Raji (cell line): ENCODE measurements around the gene TRMT10A.

Experiments used
- POLR2A ChIP-seq: IDR thresholded peaks from 2 replicates; pipeline ENCODE4 v1.6.1; 2011; ENCODE audit warnings: low read depth, low read length, control low read depth; ENCODE audit not compliant: insufficient read depth

The TRMT10A gene, protein sequence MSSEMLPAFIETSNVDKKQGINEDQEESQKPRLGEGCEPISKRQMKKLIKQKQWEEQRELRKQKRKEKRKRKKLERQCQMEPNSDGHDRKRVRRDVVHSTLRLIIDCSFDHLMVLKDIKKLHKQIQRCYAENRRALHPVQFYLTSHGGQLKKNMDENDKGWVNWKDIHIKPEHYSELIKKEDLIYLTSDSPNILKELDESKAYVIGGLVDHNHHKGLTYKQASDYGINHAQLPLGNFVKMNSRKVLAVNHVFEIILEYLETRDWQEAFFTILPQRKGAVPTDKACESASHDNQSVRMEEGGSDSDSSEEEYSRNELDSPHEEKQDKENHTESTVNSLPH

GRCh38 chr4:99563310-99564186 lies at the start of gene TRMT10A:
TSS of gene TRMT10A (minus strand) at chr4:99564039. CDS start at chr4:99559338, 4,701 bp downstream.
- peak; percentile 84 for TF ChIP-seq POLR2A

- no peak for TF ChIP-seq POLR2A
Measured at GRCh38 chr4:99612704-99613103, 48.9 kb upstream of the TRMT10A start.

DNA sequence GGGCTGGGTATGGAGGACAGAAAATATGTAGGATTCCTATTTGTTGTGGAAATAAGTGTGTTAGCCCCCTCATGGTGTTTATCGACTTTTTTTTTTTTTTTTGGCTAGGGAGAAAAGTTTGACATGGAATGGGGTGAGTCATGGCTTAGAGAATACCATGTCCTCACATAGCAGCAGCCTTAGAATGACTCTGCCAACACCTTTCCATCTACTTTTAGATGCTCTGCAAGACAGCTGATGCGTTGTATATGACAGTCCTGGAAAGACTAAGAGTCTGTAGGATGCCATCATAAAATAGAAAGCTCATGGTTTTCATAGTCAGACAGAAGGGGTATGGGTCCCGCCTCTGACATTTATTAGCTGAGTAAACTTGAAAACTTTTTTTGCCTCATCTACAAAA lies 48.4 kb upstream of the TRMT10A start:
- TF ChIP-seq POLR2A, result no peak

DNA sequence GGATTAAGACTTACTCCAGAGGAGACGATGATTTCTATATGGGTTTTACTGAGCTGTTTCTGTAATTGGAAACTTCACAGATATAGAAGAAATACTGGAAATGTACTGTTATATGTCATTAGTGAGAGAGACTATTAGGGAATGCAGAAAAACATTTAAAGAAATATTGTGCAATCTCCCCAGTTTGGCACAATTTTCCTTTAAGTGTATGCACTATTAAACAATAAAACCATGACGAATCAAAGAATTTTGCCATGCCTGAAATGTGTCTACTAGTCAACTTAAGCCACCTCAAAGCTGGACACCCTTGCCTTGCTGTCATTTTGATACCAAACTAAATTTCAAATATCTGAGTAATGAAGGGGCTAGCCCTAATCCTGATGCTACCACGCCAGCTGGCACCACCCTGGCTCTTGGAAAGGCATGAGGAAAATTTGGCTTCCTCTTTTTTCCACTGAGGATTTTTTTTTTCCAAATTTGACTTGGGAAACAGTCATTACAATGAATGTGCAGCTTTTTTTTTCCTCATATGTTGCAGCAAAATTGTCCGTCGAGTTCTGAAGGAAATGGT lies 46.9 kb upstream of the TRMT10A start:
- TF ChIP-seq POLR2A, result no peak

DNA sequence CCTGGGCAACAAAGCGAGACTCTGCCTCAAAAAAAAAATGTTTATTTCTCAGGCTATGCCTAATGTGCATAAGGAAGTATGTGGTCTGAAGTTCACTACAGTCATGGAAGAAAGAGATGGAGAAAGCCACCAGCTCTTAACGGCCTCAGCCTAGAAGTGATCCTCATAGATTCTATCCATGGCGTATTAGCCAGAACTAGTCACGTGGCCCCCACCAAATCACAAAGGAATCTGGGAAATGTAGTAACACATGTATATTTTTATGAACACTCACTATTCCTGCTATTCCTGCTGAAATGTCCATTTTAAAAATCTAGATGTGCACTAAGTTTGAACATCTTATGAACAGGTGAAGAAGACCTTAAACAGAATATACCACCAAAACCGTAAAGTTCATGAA lies 44.6 kb upstream of the TRMT10A start:
- TF ChIP-seq POLR2A, result no peak

DNA sequence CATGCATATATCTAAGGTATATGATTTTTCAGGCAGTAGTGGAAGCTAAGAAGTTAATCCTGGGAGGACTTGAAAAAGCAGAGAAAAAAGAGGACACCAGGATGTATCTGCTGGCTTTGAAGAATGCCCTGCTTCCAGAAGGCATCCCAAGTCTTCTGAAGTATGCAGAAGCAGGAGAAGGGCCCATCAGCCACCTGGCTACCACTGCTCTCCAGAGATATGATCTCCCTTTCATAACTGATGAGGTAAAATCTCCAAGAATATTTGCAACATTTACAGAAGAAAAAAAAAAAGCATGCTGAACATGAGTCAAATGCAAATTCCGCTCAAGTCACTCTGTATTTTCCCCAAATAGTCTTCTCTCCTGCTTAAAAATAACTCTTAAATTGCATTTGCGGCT lies 42.9 kb upstream of the TRMT10A start:
- no peak for TF ChIP-seq POLR2A

DNA sequence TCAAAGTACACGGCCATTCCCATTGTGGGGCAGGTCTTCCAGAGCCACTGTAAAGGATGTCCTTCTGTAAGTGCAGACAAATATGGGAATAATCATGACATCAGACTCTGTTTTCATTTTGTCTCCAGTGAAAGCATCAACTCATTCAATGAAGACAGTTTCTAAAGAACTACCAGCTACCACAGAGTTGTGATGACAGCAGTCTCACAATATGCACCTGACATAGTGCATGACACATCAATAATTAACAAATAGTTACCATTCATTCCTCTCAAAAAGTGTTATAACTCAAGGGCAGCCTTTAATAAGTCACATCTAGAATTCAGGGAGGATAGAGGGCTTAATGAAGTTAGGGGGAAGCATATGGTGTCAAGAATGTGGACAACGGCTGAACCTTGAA lies 31.0 kb upstream of the TRMT10A start:
- no peak for TF ChIP-seq POLR2A

GRCh38 chr4:99593781-99594641 lies 30.2 kb upstream of the TRMT10A start:
- no peak for TF ChIP-seq POLR2A

DNA sequence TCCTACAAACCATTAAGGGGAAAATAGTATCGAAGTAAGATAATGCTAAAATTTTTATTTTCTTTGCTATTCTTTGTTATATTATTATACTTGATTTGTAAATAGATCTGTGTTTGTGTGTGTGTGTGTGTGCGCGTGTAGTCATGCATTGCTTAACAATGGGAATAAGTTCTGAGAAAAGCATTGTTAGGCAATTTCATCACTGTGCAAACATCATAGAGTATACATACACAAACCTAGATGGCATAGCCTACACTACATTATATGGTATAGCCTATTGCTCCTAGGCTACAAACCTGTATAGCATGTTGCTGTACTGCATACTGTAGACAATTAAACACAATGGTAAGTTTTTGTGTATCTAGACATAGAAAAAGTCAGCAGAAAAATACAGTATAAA lies 27.9 kb upstream of the TRMT10A start:
- TF ChIP-seq POLR2A, result no peak

GRCh38 chr4:99587803-99588202 lies 24.0 kb upstream of the TRMT10A start:
- no peak for TF ChIP-seq POLR2A

GRCh38 chr4:99587309-99587708 lies 23.5 kb upstream of the TRMT10A start:
- TF ChIP-seq POLR2A, result no peak

DNA sequence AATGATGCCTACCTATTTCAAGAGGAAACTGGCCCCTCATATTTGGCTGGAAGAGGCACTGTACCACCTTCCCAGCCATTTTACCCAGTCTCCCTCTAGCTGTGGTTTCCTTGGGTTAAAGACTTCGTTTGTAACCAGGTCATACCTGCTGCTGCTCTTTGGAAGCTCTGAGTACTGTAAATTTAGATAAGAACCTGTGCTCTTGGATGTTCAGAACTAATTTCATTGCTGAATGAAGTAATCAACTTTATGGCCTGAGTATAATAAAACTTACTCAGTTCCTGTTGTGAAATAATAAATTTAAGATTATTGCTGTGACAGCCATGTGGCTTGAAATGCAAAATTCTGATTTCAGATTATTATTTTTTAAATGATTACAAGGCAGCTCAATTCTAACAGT lies 23.0 kb upstream of the TRMT10A start:
- TF ChIP-seq POLR2A, result no peak

DNA sequence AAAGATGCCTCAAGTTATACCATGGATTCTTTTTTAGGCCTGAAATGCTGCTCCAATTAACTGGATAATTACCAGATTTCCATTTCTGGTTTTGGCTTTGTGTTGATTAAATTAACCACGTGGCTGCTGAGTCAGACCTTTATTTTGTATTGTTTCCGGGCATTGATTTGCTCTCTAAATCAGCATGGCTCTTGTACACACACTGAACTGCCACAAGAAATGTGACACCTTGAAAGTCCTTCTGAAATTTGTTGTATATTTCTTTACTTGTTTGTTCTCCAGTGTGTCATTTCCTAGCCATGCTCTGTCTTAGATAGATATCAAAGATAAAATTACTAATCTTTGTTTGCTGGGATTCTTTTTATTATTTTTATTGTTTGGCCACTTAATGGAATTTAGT lies 22.5 kb upstream of the TRMT10A start:
- TF ChIP-seq POLR2A, result no peak

DNA sequence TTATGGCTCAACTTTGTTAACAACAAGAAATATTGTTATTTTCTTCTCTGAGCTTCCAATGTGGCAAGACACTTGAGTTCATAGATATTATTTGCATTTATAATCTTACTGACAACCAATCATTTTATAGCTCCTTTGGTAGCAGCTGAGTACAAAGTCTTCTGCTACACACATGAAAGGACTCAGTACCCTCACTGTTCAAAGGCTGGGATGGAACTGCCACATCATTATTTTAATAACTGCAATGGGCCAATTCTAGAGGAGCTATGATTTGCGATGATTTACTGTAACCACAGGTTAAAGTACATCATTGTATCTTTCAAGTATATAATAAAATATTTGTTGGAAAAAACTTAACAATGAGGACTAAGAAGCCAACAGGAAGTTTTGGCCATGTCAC lies 21.7 kb upstream of the TRMT10A start:
- no peak for TF ChIP-seq POLR2A

DNA sequence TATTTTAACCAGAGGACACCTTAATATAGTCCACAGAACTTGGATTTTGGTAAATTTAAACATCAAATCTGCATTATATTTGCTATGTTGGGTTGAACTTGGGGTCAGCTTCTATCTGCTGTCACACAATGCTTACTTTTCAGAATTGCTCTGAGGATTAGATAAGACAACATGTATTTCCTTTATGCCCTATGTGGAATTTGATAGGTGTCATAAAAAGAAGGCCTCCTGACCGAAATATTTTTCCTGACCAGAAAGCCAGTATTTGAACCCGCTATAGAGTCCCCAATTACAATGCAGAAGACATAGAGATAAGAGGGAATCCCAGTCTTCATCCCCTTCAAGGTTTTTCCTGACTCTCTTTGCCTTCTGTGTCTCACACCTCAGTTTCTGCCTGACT lies 14.9 kb upstream of the TRMT10A start:
- no peak for TF ChIP-seq POLR2A
